HG02981 (cell line): Measurements from ENCODE around the gene MEIOC.
"Not testable (repeated sequence)": the region's sequence is repeated elsewhere in the genome, so short reads cannot be mapped to it uniquely, and the experiment has no call there.

Experiments
- ATAC-seq: cut with Tn5 transposase; IDR thresholded peaks from one replicate; pipeline ENCODE4 v1.9.1; 2021; ENCODE audit warnings: mild to moderate bottlenecking, moderate library complexity; ENCODE audit not compliant: unreplicated experiment

The MEIOC gene

GRCh38 chr17:44655983-44656710 is at the start of gene MEIOC:
TSS of gene MEIOC (plus strand) at chr17:44656468. CDS start at chr17:44656614, 146 bp downstream.
- ATAC-seq, result no peak

- ATAC-seq, result no peak
These were observed 49.6 kb upstream of the MEIOC start for GRCh38 chr17:44606658-44607057.

- no peak for ATAC-seq
These were observed 48.2 kb upstream of the MEIOC start for GRCh38 chr17:44607836-44608690.

GRCh38 chr17:44608727-44609435 is 47.4 kb upstream of the MEIOC start:
- no peak for ATAC-seq

DNA sequence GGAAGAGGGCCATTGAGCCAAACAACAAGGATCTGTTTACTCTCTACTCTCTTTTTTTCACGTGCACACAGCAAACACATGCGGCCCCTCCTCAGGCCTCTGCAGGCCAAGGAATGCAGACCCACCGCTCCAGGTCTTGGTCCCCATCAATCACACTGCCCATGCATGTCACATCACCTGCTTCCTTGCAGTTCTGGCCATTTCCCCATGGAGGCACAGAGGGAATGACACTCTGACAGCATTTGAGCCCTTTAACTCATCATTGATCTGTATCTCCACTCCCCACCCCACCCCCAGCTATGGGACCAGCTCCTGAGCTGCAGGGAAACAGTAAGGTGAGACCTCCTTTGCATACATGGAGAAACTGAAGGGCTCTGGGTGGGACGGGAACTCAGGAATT is 45.9 kb upstream of the MEIOC start:
- no peak for ATAC-seq

DNA sequence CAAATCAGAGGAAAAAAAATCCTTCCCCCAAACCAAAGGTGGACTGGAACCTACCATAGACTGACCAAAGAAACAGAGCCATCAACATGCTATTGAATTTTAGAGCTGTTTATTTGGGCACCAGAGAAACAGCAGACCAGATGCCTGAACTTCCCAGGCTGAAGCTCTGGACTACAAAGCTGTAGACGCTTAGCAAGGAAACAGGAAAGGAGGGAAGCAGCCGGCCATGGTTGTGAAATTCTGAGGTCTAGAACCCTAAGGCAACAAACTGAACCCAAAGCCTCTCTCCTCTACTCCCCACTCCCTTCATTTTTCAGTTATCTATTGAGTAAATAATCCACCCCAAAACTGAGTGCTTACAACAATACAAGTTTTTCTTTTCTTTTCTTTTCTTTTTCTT is 45.4 kb upstream of the MEIOC start:
- no peak for ATAC-seq

- no peak for ATAC-seq
These were observed 41.4 kb upstream of the MEIOC start for GRCh38 chr17:44614862-44615261.

- not testable (repeated sequence) for ATAC-seq
These were observed 37.6 kb upstream of the MEIOC start for GRCh38 chr17:44618652-44619051.

DNA sequence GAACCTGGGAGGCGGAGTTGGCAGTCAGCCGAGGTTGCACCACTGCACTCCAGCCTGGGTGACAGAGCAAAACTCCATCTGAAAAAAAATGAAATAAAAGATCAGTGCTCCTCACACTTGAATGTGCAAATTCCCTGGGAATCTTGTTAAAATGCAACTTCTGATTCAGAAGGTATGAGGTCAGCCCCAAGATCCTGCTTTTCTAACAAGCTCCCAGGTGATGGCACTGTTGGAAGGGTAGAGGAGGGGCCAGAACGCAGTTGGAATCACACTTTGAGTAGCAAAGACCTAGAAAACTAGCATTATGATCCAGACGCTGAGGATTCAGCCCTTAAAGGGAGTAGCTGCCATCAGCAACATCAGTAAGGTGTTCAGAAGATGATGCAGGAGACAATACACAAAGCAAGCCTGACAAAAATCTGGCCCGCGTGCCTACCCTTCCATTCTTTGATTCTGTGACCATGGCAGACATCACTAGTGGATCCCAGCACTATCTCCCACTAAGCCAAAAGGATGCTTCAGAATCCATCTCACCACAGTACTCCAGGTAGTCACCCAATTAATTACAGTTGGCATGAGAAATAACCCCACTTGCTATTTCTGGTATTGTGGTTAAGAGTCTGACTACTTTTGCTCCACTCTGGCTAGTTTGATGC is 33.1 kb upstream of the MEIOC start:
- ATAC-seq, result no peak

DNA sequence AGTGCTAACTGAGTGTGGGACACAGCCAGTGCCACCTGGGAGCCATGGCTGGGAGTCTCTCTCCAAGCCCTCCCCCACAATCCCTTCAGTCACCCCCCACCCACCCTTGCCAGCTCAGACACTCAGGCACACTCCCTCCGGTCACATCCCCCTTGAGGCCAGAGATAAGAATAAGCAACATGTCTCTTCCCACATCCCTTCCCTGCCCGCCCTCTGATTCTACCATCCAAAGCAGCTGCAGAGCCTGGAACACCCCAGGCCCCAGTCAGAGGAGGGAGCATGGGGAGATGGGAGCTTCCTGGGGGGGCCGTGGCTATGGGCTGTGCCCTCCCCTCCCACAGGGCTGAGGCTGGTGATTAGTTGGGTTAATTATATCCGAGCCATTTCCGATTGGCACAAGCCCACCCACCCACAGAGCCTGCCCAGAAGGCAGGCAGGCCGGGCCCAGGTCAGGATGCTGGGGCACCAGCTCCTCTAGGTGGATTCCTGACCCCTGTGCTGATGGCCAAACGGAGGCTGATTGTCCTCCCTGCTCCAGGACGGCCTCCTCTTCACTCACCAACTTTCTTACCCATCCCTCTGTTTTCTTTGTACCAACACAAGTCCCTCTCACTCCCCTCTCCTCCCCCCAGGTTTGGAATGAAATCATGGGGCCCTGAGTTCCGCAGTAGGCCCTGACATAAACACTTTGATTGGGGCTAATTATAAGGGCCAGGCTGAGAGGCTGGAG is 28.6 kb upstream of the MEIOC start:
- no peak for ATAC-seq

GRCh38 chr17:44628243-44629188 is 27.8 kb upstream of the MEIOC start:
- ATAC-seq, result no peak

- no peak for ATAC-seq
These were observed 27.0 kb upstream of the MEIOC start for GRCh38 chr17:44629314-44629713.

DNA sequence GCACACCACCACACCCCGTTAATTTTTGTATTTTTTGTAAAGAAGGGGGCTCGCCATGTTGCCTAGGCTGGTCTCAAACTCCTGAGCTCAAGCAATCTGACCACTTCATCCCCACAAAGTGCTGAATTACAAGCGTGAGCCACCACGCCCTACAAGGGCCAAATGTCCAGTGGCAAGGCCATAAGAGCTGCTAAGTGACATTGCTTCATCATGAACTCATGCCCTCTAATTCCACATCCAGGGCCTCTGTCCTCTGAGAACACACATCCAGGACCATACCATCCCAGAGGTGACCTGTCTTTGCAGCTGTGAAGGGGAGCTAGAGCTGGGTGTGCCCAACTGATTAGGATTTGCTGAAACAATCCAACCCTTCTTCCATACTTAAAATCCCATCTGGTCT is 25.6 kb upstream of the MEIOC start:
- no peak for ATAC-seq

DNA sequence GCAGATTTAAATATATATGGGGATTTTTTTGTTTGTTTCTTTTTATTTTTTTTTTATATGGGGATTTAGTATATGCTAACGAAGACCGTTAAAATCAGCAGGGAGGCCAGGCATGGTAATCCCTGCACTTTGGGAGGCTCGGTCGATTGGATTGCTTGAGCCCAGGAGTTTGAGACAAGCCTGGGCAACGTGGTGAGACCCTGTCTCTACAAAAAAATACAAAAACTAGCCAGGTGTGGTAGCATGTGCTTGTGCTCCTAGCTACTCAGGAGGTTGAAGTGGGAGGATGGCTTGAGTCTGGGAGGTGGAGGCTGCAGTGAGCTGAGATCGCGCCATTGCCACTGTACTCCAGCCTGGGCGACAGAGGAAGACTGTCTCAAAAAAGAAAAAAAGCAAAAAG is 22.3 kb upstream of the MEIOC start:
- no peak for ATAC-seq

DNA sequence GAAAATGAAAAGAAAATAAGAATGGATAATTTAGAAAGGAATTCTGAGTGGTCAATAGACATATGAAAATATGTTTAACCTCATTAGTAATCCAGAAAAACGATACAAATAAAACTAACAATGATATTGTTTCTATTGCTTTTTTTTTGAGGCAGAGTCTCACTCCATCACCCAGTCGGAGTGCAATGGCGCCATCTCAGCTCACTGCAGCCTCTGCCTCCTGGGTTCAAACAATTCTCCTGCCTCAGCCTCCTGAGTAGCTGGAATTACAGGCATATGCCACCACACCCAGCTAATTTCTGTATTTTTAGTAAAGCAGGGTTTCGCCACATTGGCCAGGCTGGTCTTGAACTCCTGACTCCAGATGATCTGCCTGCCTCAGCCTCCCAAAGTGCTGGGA is 21.9 kb upstream of the MEIOC start:
- ATAC-seq, result not testable (repeated sequence)

DNA sequence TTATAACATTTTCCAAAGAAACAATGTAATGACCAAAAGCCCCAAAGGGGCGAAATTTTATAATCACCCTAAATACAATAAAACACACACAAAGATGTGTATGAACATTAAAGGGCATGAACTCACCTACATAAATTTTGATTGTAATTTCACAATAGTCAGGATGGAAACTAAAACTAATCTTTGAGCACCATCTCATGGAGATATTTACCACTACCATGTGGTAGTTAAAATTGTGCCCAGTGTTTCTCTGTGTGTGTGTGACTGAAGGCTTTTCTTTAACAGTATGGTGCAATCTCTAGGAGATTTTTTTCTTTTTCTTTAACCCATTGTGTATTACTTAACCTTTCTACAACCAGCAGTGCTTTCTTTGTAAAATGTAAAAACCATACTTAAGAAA is 19.7 kb upstream of the MEIOC start:
- no peak for ATAC-seq

DNA sequence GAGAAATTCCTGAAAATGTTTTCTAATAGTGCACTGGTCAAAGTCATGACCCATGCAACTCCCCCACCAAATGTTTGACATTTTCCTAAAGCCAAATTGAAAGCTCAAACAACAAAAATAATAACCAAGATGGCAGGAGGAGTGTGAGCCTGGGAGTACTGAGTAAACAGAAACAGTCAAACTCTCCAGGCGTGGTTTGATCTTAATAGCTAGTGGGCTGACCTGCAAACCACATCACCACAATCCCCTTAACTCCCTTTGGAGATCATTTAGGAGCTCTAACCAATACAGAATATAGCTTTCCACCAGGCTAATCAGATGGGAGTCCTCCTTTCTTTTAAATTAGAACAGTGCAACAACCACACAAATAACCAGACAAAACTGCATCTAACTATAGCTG is 19.2 kb upstream of the MEIOC start:
- ATAC-seq, result no peak

DNA sequence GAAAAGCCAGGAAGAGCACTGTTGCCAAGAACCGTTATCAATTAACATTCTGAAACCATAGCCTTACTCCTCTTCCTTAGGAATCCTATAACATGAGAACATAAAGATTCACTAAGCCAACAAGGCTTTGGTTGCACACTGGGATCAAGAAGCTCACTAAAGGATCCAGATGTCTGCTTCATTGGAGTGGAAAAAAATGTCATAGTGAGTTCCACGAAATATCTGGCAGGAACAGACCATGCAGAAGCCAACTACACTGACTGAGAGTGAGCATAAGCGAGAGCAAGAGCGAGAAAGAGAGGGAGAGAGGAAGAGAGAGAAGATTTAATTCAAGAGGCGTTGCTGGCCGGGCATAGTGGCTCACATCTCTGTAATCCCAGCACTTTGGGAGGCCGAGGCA is 13.4 kb upstream of the MEIOC start:
- ATAC-seq, result no peak

DNA sequence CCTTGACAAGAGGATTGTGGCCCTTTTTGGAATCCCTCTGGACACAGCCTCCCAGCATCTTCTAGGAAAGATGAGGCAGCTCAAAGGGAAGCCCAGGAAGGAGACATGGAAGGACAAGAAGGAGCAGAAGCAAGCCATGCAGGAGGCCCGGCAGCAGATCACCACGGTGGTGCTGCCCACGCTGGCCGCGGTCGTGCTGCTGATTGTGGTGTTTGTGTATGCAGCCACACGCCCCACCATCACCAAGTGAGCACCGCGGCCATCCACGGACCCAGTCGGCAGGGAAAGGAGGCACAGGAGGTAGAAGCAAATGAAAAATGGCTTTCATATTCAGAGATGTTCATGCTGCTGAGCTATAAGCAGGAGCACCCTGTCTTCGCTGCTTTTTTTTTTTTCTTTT is 10.9 kb upstream of the MEIOC start:
- no peak for ATAC-seq
